Subcutaneous adipose tissue (tissue), 4 donors: ENCODE results near the gene PLD6. TPM values are rescaled to one million over a fixed set of nuclear protein-coding genes. Genes with fewer than 3 reads are reported as not detected.

Experiments
- total RNA-seq, 4 donors: library from RNA; depleted of rRNA; stranded (reverse); fragments of >200 nt; gene quantifications; one replicate each; pipeline ENCODE4 v1.1.0, GENCODE V29; 2016
- TF ChIP-seq, protein P1 (sequence below): fragments of 450-650 bp; IDR thresholded peaks from one replicate; pipeline ENCODE4 v1.5.1; 2016; ENCODE audit warnings: low read depth, mild to moderate bottlenecking, control low read depth, antibody characterized with exemption, moderate library complexity

Gene PLD6
- total RNA-seq, 4 donors from 2014 or later = 3.4 to 18.1 (median 3.7) TPM

- TF ChIP-seq, protein P1, sequence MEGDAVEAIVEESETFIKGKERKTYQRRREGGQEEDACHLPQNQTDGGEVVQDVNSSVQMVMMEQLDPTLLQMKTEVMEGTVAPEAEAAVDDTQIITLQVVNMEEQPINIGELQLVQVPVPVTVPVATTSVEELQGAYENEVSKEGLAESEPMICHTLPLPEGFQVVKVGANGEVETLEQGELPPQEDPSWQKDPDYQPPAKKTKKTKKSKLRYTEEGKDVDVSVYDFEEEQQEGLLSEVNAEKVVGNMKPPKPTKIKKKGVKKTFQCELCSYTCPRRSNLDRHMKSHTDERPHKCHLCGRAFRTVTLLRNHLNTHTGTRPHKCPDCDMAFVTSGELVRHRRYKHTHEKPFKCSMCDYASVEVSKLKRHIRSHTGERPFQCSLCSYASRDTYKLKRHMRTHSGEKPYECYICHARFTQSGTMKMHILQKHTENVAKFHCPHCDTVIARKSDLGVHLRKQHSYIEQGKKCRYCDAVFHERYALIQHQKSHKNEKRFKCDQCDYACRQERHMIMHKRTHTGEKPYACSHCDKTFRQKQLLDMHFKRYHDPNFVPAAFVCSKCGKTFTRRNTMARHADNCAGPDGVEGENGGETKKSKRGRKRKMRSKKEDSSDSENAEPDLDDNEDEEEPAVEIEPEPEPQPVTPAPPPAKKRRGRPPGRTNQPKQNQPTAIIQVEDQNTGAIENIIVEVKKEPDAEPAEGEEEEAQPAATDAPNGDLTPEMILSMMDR = no peak
Measured at GRCh38 chr17:17176341-17176740, 29.8 kb downstream of the PLD6 start.

- TF ChIP-seq, protein P1 = no peak
Measured at GRCh38 chr17:17175917-17176316, 30.2 kb downstream of the PLD6 start.

DNA sequence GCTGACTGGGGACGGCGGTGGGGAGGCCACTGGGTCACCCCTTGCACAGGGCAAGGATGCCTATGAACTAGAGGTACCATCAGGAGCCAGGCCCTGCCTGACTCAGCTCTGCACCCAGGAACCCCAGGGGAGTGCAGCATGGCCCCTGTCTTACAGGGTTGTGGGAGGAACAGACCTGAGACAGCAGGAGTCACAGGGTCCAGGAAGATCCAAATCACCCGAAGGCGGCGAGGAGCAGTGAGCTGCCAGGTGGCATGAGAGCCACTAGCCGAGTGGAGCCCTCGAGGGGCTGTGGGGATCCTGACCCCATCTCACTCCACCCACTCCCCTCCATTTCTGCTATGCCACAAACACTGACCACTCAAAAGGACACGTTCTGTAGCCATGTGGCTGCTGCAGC is 30.8 kb downstream of the PLD6 start:
- TF ChIP-seq, protein P1 = no peak

GRCh38 chr17:17173921-17174320 is 32.2 kb downstream of the PLD6 start:
- TF ChIP-seq, protein P1 = no peak

DNA sequence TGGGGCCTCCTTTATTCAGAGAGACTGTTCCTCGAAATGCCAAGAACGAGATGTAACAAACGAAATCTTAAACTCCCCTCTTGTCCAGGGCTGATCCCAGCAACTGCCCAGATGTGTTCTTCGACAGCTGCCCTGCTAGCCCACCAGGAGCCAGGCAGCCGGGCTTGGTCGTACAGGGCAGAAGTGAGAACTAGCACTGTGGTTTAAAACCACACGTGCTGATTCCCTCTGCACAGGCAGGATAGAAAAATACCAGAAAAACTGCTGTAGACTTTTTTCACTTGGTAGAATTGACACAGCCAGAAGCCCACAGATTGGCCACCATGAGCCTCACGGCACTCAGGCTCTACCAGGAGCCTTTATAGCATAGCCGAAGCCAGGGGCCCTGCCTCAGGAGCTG is 33.1 kb downstream of the PLD6 start:
- TF ChIP-seq, protein P1 = no peak

GRCh38 chr17:17172001-17172939 is 33.9 kb downstream of the PLD6 start:
- TF ChIP-seq, protein P1 = no peak

GRCh38 chr17:17171186-17171585 is 34.9 kb downstream of the PLD6 start:
- TF ChIP-seq, protein P1 = no peak
